HEK293T (cell line): ENCODE data around the gene ZNF556.

Experiments
- CTCF ChIA-PET: fragments of 350-600 bp; formaldehyde crosslinking; extraction: SDS; loops from one replicate; lab custom pipeline; 2021; ENCODE audit warnings: antibody characterized with exemption, inconsistent platforms; lab: Yijun Ruan, JAX
- POLR2A ChIA-PET: fragments of 350-600 bp; formaldehyde crosslinking; extraction: SDS; loops from one replicate; lab custom pipeline; 2020; ENCODE audit warnings: antibody characterized with exemption, inconsistent platforms; lab: Yijun Ruan, JAX
- DNase-seq: peaks from one replicate; pipeline ENCODE4 v3.0.0; 2012; ENCODE audit warnings: mixed read lengths; ENCODE audit errors: extremely low spot score
- ARNT ChIP-seq: fragments of 450-650 bp; IDR thresholded peaks from 2 replicates; pipeline ENCODE4 v1.6.1; 2017; ENCODE audit warnings: mild to moderate bottlenecking
- BHLHE40 ChIP-seq: fragments of 450-650 bp; IDR thresholded peaks from 2 replicates; pipeline ENCODE4 v1.6.1; 2016; ENCODE audit warnings: mild to moderate bottlenecking, moderate library complexity, borderline replicate concordance
- CTBP1 ChIP-seq: fragments of 450-650 bp; IDR thresholded peaks from 2 replicates; pipeline ENCODE4 v1.6.1; 2016; ENCODE audit warnings: borderline replicate concordance
- ELF4 ChIP-seq: fragments of 450-650 bp; IDR thresholded peaks from 2 replicates; pipeline ENCODE4 v1.6.1; 2017; ENCODE audit warnings: antibody characterized with exemption
- FOXA1 ChIP-seq: fragments of 450-650 bp; IDR thresholded peaks from 2 replicates; pipeline ENCODE4 v1.6.1; 2016; ENCODE audit warnings: mild to moderate bottlenecking
- FOXK2 ChIP-seq: fragments of 450-650 bp; IDR thresholded peaks from 2 replicates; pipeline ENCODE4 v1.6.1; 2016; ENCODE audit warnings: mild to moderate bottlenecking
- FOXM1 ChIP-seq: fragments of 450-650 bp; IDR thresholded peaks from 2 replicates; pipeline ENCODE4 v1.6.1; 2017; ENCODE audit warnings: mild to moderate bottlenecking, borderline replicate concordance
- HDGF ChIP-seq: fragments of 450-650 bp; IDR thresholded peaks from 2 replicates; pipeline ENCODE4 v1.6.1; 2017; ENCODE audit warnings: antibody characterized with exemption, borderline replicate concordance
- L3MBTL2 ChIP-seq: fragments of 450-650 bp; conservative IDR thresholded peaks from 2 replicates; pipeline ENCODE4 v1.6.1; 2016; ENCODE audit warnings: mild to moderate bottlenecking
- LEF1 ChIP-seq: fragments of 450-650 bp; IDR thresholded peaks from 2 replicates; pipeline ENCODE4 v1.6.1; 2017; ENCODE audit warnings: mild to moderate bottlenecking, borderline replicate concordance
- NFRKB ChIP-seq: fragments of 450-650 bp; IDR thresholded peaks from 2 replicates; pipeline ENCODE4 v1.6.1; 2016; ENCODE audit warnings: mild to moderate bottlenecking, moderate library complexity
- PKNOX1 ChIP-seq: fragments of 450-650 bp; IDR thresholded peaks from 2 replicates; pipeline ENCODE4 v1.6.1; 2016
- SP1 ChIP-seq: fragments of 450-650 bp; IDR thresholded peaks from 2 replicates; pipeline ENCODE4 v1.6.1; 2017
- SUZ12 ChIP-seq: fragments of 450-650 bp; IDR thresholded peaks from 2 replicates; pipeline ENCODE4 v1.6.1; 2016; ENCODE audit warnings: mild to moderate bottlenecking
- TARDBP ChIP-seq: fragments of 450-650 bp; IDR thresholded peaks from 2 replicates; pipeline ENCODE4 v1.6.1; 2016
- ZNF384 ChIP-seq: fragments of 450-650 bp; IDR thresholded peaks from 2 replicates; pipeline ENCODE4 v1.6.1; 2016

ZNF556 gene

DNA sequence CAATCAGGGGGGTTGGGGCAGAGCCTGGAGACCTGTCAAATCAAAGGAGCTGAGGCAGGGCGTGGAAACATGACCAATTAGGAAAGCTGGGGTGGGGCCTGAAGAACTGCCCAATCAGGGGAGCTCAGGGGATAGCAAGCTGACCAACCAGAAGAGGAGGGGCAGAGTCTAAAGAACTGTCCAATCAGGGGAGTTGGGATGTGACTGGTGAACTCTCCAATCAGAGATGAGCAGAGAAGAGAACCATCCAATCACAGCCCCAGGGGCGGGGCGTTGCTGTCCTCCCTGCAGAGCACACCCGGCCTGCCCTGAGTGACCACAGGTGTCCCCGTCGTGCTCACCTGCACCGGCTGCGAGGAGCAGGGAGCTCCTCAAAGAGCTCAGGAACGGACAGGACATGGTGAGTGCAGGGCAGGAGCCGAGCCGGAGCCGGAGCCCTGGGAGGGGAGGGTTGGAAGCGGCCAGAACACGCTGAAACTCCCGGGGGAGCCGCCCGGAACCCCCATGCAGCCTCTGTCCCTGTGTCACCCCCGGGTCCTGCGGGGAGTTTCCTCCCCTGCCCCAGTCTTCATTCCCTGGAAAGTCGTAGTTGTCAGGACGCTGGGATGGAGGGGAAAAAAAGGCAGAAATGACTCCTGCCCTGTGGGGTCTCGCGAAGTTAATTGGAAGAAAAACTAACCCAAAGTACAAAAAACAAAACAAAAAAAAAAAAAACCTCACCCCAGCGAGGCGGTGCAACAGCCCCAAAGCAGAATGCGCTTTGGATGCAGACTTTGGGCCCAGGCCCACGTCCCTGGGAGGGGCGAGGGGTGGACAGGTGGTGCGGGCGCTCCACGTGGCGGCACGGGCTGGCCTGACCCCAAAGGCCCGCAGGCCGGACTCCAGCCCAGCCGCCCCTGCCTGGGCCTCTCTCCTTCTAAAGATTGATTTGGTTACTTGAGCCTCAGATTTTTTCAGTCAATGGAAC is at the start of gene ZNF556:
Gene ZNF556, plus strand, starts transcription at position 311 of the 967 bp plus-strand sequence. Its CDS starts 87 bp downstream, at position 398.
- TF ChIP-seq FOXA1: no peak
- 0 out of 2 replicates have a peak, but pooled peaks have one; percentile 61 for TF ChIP-seq PKNOX1
- no peak for TF ChIP-seq LEF1
- CTCF ChIA-PET: no interaction called here
- POLR2A ChIA-PET: no interaction called here
- peak; percentile 10 for DNase-seq

DNA sequence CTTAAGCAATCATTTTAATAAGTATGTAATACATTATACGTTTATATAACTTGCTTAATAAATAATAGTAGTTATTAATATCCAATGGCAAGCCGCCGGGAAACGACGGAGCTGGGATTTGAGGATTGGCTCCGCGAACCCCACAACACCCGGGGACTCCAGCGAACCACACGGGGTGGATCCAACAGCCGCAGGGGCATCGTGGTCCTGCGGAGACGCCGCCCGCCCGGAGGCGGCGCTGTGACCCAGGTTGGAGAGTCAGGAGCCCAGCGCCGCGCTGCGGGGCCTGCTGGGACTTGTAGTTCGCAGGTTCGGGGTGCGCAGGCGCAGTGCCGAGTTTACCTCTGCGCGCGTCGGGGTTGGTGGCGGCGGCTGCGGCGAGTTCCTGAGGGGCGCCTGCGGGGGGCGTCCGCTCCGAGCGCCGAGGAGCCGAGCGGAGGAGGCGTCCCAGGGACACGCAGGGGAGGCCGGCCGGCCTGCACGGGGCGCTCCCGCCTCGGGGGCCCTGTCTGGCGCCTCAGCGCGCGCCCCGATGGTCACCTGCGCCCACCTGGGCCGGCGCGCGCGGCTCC is 47.5 kb upstream of the ZNF556 start, which contains the start of gene ZNF554:
Gene ZNF554, plus strand, starts transcription at position 329 of the 572 bp plus-strand sequence. Its CDS starts 204 bp downstream, at position 533.
- DNase-seq: peak; percentile 90
- CTCF ChIA-PET: interaction anchor here (0.6 kb wide), 2 partner anchors 131 to 171 kb away, joined by 3 read pairs; no protein-coding TSS in a partner anchor
- POLR2A ChIA-PET: interaction anchor here (0.8 to 1.0 kb wide), 2 partner anchors 9 to 35 kb away, joined by 3 read pairs; partner anchors contain the start of gene THOP1
- peak; percentile 66; the same call in 1 of the 2 replicates for TF ChIP-seq LEF1
- TF ChIP-seq FOXA1: no peak
- TF ChIP-seq CTBP1: no peak
- no peak for TF ChIP-seq FOXK2

GRCh38 chr19:2820112-2820702 is 46.9 kb upstream of the ZNF556 start:
- ChIA-PET CTCF (interaction anchor here (0.6 kb wide), 1 partner anchor 130 kb away, joined by 3 read pairs; no protein-coding TSS in a partner anchor), POLR2A (interaction anchor here (0.8 to 2.2 kb wide), 3 partner anchors 9 to 35 kb away, joined by 3 to 7 read pairs (median 3); partner anchors contain the start of genes THOP1 and ZNF555)
- no peak for DNase-seq
- no peak for TF ChIP-seq FOXM1
- no peak for TF ChIP-seq NFRKB
- no peak for TF ChIP-seq ELF4
- no peak for TF ChIP-seq CTBP1
- TF ChIP-seq BHLHE40: no peak
- TF ChIP-seq TARDBP: no peak
- TF ChIP-seq PKNOX1: no peak
- peak; percentile 31; the same call in 1 of the 2 replicates for TF ChIP-seq ZNF384

GRCh38 chr19:2822846-2823245 is 44.3 kb upstream of the ZNF556 start:
- CTCF ChIA-PET: interaction anchor here (0.6 kb wide), 1 partner anchor 39 kb away, joined by 3 read pairs; no protein-coding TSS in a partner anchor
- POLR2A ChIA-PET: interaction anchor here (2.0 kb wide), 1 partner anchor 18 kb away, joined by 8 read pairs; the partner anchor contains the start of gene ZNF555
- TF ChIP-seq FOXK2 (no peak), ARNT (no peak), ELF4 (no peak), SUZ12 (no peak), LEF1 (no peak), FOXA1 (no peak), SP1 (no peak)
- no peak for DNase-seq

DNA sequence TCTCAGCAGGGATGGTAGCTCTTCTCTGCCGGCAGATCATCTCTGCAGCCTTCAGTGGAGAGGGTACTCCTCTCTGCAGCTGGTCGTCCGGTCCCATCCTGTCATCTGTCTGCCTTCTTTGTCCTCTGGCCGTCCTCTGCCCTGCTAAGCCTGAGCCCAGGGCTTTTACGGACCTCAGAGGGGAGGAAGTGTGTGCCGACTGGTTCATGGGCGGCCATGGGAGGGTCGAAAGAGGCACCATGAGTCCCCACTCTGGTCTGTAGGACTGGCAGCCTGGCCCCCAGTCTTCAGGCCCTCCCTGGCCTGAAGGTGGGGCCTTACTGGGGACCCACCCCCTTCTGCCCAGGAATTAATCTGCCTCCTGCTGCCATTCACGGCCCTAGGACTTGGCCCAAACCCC is 43.5 kb upstream of the ZNF556 start:
- ChIA-PET CTCF (interaction anchor here (0.6 kb wide), 2 partner anchors 38 to 1206 kb away, joined by 3 read pairs; no protein-coding TSS in a partner anchor), POLR2A (interaction anchor here (2.0 kb wide), 1 partner anchor 17 kb away, joined by 8 read pairs; the partner anchor contains the start of gene ZNF555)
- no peak for TF ChIP-seq SP1
- TF ChIP-seq CTBP1: no peak
- no peak for TF ChIP-seq L3MBTL2
- TF ChIP-seq ZNF384: no peak
- no peak for TF ChIP-seq BHLHE40
- no peak for TF ChIP-seq ELF4
- no peak for TF ChIP-seq SUZ12
- no peak for TF ChIP-seq NFRKB
- TF ChIP-seq PKNOX1: no peak
- DNase-seq: no peak

DNA sequence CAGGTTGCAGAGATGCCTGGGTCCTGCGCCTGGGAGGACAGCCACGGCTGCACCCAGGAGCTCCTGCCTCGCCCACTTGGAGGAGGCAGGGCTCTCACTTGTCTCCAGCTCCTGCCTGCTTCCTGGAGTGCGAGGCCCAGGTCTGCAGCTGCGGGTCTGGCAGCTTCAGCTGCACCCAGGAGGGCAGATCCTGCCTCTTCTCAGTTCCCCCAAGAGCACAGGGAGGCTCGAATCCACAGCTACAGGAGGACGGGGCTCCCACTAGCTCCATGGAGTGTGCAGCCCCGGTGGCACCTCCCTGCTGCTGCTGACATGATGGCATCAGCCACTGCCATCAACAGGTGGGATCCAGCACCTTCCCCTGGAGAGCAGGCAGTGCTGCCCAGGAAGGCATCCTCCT is 43.0 kb upstream of the ZNF556 start:
- TF ChIP-seq ZNF384: no peak
- no peak for TF ChIP-seq TARDBP
- no peak for TF ChIP-seq ARNT
- TF ChIP-seq LEF1: no peak
- no peak for TF ChIP-seq SUZ12
- TF ChIP-seq BHLHE40: no peak
- no peak for TF ChIP-seq HDGF
- DNase-seq: no peak
- ChIA-PET CTCF (interaction anchor here (0.6 kb wide), 1 partner anchor 1207 kb away, joined by 3 read pairs; no protein-coding TSS in a partner anchor), POLR2A (interaction anchor here (2.0 kb wide), 1 partner anchor 17 kb away, joined by 8 read pairs; the partner anchor contains the start of gene ZNF555)
